GM21737 (cell line): ENCODE results near the gene SENP2.
"Not testable (repeated sequence)": the region's sequence is repeated elsewhere in the genome, so short reads cannot be mapped to it uniquely, and the experiment has no call there.

ENCODE experiments used
- ATAC-seq: cut with Tn5 transposase; IDR thresholded peaks from one replicate; pipeline ENCODE4 v1.9.1; 2021; ENCODE audit warnings: mild to moderate bottlenecking, moderate library complexity; ENCODE audit not compliant: unreplicated experiment

SENP2 gene

DNA sequence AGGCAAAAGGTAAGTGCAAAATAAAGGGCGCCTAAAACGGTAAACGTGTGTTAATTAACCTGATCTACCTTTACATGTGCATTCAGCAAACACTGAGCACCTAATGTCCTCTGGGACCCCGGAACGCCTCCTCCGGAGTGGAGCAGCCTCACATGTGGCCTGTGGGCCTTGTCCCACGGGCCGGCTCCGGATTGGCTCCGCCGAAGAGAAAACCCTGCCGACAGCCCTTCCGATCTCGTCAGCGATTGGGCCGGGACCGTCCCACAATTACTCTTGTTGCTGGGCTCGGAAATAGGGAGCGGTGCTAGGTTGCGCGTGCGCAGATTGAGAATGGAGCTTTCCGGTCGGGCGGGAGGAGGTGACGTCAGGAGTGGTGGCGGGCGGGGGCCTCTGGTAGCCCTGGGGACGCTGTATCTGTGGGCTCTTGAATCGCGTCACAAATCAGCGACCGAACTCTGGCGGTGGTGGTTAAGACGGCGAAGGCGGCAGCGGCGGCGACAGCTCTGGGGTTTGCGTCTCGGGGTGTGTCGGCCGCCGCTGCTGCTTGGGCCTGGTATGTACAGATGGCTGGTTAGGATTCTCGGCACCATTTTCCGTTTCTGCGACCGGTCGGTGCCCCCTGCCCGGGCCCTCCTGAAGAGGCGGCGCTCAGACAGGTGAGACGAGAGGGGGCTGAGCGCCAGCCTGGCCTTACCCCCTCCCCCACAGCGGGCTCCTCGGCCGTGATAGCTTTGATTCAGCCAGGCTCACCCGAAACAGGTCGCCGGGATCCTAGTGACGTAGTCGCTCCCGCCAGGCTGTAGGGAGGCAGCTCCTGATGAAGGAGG is at the start of gene SENP2:
TSS of gene SENP2 (plus strand) at position 437 of the 827 bp plus-strand sequence. CDS start at position 556, 119 bp downstream.
- peak; percentile 92 for ATAC-seq

DNA sequence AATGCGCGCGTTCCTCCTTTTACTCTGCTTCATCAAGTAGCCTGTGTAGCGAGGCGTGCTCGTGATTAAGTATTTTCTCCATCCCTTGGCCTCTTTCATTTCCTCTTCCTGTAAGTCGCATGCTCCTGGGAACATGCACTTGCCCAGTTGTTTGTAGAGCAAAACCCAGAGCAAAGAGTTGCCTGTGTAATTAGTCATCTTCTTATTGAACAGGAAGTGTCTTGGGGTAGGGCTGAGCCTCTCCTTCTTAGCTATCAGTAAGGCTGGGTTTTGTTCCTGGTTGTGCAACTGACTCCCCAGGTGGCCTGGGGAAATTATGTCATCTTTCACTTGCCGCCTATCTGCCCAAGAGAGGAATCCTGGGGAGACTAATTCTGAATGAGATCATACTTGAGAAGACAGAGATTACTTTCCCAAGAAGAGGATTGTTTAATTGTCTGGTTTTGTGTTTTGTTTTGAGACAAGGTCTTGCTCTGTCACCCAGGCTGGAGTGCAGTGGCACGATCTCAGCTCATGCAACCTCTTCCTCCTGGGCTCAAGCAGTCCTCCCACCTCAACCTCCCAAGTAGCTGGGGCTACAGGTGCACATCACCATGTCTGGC is 48.6 kb upstream of the SENP2 start:
- peak; percentile 99 for ATAC-seq

DNA sequence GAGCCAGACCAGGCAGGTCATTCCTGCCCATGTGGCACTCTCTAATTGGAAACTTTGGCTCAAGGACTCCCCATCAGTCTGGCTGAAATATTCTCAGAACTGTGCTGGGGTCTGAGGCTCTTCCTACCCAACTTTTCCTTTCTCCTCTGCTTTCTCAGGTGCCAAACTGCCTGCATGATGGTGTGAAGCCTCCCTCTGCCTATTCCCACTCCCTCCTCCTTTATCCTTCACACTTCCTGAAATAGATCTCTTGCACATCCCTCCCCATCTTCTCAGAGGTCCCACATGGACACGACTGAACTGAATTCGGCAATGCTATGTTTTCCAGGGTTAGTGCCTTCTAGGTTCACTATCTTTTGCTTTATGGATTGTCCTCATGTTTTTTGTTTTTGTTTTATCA is 46.2 kb upstream of the SENP2 start:
- no peak for ATAC-seq

DNA sequence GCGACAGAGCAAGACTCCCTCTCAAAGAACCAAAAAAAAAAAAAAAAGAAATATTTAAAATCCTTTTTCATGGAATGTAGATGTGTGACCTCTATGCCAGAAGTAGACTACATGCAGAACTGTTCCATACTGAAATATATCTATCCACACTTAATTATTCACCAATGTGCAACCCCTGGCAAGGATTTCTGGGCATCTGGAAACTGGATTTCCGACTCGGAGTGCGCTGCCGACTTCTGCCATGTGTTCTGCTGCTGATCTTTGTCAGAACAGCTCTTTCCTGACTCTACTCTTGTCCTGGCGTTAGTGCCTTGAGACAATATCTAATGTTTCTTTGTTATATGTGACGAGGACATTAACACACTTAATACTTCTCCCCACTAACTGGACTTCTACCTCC is 45.4 kb upstream of the SENP2 start:
- no peak for ATAC-seq

GRCh38 chr3:185549122-185549521 is 37.0 kb upstream of the SENP2 start:
- no peak for ATAC-seq

DNA sequence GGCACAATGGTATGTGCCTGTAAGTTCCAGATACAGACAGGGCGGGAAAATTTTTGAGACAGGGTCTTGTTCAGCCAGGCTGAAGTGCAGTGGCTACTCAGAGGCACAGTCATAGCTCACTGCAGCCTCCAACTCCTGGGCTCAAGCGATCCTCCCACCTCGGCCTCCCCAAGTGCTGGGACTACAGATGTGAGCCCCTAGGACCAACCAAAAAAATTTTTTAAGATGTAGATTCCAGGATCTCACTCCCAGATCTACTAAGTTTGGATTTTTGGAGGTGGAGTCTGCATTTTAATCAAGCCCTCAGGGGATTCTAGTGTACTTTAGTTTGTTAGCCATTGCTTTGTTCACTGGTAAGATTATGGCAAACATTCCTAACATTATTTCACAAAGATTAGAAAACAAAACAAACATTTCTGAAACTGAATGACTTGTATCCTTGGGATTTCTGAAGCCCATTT is 36.4 kb upstream of the SENP2 start:
- no peak for ATAC-seq

DNA sequence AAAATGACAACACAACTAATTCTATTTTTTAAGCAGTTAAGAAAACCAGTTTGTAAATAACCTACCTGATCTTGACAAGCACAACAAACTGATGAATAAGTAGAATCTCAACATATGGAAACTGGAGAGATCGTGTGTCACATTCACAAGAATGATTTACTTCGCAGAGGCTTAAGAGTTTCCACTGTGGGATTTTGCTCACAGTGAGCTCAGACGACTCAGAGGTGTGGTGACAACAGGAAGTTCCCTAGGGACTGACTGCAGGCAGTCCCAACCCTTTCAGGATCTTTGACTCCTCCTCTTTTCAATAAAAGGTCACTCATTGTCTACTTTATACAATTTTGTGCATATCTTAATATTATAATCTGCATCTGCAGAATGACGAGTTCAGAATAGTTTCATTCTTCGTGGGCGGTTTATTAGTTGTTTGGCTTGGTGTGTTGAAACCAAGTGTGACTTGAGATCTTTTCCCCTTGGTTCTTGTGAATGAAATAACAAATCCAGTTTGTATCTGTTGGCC is 33.7 kb upstream of the SENP2 start, which contains the start of gene LIPH:
TSS of gene LIPH (minus strand) at position 231 of the 520 bp plus-strand sequence. CDS start at position 114, 117 bp downstream.
- ATAC-seq, result peak; percentile 77

DNA sequence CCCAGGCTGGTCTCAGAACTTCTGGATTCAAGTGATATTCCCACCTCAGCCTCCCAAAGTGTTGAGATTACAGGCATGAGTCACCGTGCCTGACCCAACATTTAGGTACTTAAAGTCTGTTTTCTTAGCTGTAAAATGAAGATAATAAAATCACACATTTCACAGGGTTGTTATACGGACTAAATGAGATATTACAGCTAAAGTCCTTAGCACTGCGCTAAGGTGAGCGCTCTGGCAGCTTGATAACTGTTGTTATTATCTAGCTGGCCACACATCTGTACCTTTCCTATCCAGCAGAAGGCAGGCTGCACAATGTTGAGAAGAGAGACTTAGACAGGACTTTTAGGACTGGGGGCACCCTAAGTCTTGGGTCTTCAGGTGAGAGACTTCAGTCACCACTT is 31.0 kb upstream of the SENP2 start:
- ATAC-seq, result no peak

DNA sequence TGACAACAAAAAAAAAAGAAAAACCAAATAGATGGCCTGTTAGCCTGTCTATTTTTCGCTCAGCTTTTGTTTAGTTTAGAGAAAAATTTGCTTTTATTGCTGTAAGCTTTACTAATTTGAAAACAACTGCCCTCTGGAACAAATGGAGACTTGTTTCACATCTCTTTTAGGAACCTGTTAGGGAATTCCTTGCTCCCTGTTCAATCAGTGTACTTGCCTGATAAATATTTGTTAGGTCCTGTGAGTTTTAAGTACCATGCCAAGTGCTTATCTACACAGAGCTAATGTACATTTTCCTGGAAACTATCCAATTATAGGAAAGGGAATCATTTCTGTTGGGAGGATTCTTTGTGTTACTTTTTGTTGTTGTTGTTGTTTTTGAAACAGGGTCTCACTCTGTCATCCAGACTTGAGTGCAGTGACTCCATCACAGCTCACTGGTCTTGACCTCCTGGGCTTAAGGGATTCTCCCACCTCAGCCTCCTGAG is 30.2 kb upstream of the SENP2 start:
- no peak for ATAC-seq

DNA sequence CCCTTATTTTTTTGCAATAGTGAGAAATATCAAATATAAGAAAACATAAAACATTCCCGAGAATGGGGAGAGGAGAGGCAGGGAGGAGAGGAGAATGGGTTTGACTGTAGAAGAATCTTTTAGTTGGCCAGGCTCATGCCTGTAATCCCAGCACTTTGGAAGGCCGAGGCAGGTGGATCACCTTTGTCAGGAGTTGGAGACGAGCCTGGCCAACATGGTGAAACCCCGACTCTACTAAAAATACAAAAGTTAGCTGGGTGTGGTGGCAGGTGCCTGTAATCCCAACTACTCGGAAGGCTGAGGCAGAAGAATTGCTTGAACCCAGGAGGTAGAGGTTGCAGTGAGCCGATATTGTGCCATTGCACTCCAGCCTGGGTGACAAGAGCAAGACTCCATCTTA is 29.5 kb upstream of the SENP2 start:
- ATAC-seq, result not testable (repeated sequence)

DNA sequence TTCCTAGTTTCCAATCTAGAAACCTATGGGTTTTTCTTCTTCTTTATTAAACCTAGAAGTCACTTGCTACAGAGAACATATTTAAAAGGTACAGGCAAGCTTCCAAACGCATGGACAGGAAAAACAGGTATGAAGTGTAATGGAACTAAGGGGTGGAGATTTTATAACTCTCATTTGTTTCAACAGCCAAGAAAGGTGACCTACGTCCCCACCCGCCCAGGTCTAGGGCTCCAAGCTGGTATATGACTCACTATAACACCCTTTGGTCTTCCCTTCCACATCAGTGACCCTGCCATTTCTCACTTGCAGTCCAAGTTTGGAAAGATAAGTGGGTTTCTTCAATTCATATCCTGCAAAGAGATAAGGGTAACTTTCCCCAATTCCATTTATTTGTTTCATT is 27.7 kb upstream of the SENP2 start:
- ATAC-seq, result no peak

GRCh38 chr3:185559706-185560090 is 26.4 kb upstream of the SENP2 start:
- no peak for ATAC-seq

DNA sequence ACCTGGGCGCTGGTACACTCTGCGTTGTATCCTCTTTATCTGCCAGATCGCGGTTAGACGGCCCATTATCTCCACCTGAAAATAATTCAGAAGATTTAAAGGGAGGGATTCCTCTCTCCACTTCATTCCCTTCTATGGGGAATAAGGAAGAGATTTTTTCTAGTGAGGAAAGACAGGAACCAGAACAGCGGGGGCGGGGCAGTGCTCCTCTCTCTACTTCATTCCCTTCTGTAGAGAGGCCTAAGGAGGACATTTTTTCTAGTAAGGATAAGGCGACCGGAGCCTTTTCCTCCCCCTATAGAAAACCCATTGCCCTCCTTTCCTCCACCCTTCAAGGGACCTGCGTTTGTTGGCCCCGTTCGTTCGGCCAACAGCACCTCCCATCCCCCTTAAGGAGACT is 25.4 kb upstream of the SENP2 start:
- no peak for ATAC-seq

DNA sequence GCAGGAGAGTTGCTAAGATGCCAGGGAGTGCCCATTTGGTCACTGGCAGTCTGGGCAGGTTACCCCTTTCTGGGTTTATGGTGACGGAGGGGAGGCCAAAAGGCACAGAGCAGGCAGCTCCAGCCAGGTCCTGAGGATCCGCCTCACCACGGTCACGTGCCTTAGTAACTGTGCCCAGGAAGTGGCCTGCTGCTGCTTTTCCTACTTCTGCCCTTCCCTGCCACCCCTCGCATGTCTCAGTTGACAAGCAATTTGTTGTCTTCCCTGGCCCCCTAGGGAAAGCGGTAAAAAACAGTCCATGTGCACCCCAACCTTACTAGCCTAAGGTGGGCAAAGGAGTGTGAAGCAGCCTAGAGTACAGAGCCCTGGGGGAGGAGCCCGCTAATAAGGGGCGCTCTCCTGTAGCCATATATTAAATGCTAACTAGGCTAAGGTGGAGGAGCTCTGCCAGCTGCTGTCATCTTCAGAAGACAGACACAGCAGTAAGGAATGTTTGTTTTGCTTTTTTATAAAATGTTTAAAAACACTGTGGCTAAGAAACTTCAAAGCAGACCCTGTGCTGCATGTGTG is 24.6 kb upstream of the SENP2 start:
- ATAC-seq, result no peak

DNA sequence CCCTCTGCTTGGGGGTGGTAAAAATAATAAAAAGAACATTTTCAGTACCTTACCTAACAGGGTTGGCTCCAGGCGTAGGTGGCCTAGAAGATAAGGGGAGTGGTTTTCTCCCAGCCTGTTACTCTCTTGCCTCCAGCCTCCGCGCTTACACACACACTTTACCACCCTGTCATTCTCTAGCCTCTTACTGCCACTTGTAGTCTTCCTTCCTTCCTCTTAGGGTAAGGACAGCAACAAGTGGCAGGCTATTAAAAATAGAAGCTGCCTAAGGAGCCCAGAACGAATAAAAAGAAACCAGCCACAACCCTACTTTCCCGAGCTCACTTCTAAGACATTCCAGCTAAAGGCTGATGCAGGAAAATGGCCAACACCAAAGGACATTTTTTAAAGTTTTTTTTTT is 24.1 kb upstream of the SENP2 start:
- ATAC-seq, result no peak

DNA sequence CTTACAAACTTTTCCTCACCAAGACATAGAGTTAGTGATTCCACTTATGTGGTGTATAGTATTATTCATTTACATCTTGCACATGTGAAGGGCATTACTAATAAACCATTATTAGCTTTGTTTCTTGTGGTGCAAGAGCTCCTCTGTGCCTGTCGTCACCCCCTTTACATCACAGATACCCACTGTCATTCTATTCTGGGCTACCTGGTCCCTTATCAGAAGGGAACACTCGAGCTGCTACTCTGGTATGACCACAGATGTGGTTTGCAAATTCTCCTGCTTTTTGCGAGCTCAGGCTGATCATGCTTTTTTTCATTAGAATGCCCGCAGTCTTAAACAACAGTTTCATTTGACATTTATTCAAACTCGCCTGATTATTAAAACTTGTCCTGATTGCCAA is 13.9 kb upstream of the SENP2 start:
- no peak for ATAC-seq

DNA sequence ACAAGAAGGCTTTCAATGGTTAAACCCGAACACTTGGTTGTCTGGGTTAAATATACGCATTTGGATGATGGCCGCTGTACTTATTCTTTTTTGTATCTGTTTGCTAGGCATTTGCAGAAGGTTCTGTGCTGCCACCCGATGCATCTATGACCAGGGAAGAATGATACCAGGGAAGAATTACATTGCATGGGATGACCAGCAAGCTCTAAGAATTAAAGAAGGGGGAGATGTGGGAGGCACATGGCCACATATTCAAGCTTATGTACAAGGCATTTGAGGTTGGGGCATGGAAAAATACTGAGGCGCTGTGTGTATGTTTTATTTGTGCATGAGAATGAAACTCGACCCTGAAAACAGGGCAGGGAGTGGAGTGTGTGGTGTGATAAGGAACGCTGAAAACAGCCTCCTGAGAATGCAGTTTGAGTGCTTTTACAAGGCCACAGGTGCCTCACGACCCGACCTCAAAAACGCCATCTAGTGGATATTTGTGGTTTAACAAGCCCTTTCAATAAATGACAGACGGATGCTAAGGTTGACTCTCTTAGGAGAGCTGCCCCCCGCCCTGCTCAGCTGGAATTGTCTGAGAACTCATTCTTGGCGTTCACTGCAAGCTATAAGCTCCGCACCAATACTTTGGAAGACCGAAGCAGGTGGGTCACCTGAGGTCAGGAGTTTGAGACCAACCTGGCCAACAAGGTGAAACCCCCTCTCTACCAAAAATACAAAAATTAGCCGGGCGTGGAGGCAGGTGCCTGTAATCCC is 10.8 kb upstream of the SENP2 start:
- ATAC-seq, result peak; percentile 81

GRCh38 chr3:185582236-185582635 is 3.9 kb upstream of the SENP2 start:
- ATAC-seq, result no peak

DNA sequence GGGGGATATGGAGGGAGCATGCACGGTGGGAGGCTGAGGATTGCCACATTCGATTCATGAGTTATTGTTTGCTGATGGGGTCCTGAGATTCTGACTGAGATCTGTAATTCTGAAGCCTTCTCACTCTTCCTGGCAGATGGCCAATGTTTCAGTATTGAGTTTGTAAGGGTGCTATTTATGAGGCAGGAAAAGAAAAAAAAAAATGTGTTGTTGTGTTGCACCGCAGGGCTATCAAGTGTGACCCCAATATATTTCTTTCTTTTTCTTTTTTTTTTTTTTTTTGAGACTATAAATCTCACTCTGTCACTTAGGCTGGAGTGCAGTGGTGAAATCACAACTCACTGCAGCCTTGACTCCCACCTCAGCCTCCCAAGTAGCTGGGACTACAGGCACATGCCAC is 3.2 kb upstream of the SENP2 start:
- no peak for ATAC-seq

DNA sequence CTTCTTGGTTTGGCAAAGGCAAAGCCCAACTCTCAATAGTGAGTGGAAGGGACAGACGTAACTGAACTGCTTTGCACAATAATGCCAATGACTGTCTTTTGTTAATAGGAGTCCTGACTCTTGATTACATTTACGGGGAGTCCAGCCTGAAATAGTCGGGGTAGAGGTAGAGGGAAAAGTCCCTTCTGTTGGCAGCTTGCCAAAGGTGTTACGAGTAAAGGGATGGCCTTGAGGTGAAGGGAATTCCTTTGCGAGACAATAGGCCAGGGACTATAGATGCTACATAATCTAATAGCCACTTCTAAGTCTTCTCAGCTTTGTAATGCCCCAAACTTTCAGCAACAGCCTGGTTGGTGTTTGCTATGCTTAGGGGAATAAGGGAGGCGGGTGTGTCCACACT is 2.2 kb upstream of the SENP2 start:
- no peak for ATAC-seq

DNA sequence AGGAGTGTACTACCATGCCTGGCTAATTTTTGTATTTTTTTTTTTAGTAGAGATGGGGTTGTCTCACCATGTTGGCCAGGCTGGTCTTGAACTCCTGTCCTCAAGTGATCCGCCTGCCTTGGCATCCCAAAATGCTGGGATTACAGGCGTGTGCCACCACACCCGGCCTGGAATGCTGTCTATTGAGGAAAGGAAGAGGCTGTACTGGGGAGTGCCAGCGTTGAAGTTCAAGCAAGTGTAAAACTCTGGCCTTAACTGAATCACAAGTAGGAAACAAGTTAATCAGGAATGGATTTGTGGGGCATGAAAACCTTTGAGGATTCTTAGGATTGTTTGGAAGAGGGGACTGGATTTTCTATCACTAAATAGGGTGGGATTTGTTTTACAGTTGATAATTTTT is 1.4 kb upstream of the SENP2 start:
- ATAC-seq, result no peak
